HFFc6 (cell line): ENCODE results near the gene SLC2A13. TPM values are rescaled to one million over a fixed set of nuclear protein-coding genes. Genes with fewer than 3 reads are reported as not detected.
"Not testable (repeated sequence)": the region's sequence is repeated elsewhere in the genome, so short reads cannot be mapped to it uniquely, and the experiment has no call there.

Experiments used
- DNase-seq: peaks from one replicate; pipeline ENCODE4 v3.0.0-alpha.2; 2018
- H3K27ac Mint-ChIP-seq: 2 replicates; pipeline ENCODE4 v1.8.0; 2020; ENCODE audit warnings: mild to moderate bottlenecking, mixed read lengths
- H3K27me3 Mint-ChIP-seq: 2 replicates; pipeline ENCODE4 v1.8.0; 2021; ENCODE audit warnings: mild to moderate bottlenecking, moderate library complexity, mixed read lengths; ENCODE audit not compliant: insufficient read depth
- H3K36me3 Mint-ChIP-seq: 2 replicates; pipeline ENCODE4 v1.8.0; 2021; ENCODE audit warnings: low read depth, mixed read lengths
- H3K4me1 Mint-ChIP-seq: 2 replicates; pipeline ENCODE4 v1.8.0; 2020; ENCODE audit warnings: low read depth, mixed read lengths
- H3K4me3 Mint-ChIP-seq: 2 replicates; pipeline ENCODE4 v1.8.0; 2020; ENCODE audit warnings: mild to moderate bottlenecking, moderate library complexity, mixed read lengths
- H3K9me3 Mint-ChIP-seq: 2 replicates; pipeline ENCODE4 v1.8.0; 2020; ENCODE audit warnings: mild to moderate bottlenecking, mixed read lengths
- total RNA-seq, 6 experiments: library from RNA; stranded (reverse); fragmentation: NEBNext Ultra II Directional; extraction: Animal tissue kit (Norgen Biotek cat#: 25700); gene quantifications; 2 replicates in 1 of 6; 3 replicates in 5 of 6; pipeline ENCODE4 v1.2.3, GENCODE V29; 2021
- TF ChIP-seq, protein P1 (sequence below): fragments of 200-600 bp; sonication (generic); IDR thresholded peaks from 2 replicates; pipeline ENCODE4 v1.5.0; 2021; ENCODE audit warnings: antibody characterized with exemption, mild to moderate bottlenecking

SLC2A13 gene
- total RNA-seq, 6 experiments from 2014 or later, result 2.3 to 3.3 (median 2.9) TPM

DNA sequence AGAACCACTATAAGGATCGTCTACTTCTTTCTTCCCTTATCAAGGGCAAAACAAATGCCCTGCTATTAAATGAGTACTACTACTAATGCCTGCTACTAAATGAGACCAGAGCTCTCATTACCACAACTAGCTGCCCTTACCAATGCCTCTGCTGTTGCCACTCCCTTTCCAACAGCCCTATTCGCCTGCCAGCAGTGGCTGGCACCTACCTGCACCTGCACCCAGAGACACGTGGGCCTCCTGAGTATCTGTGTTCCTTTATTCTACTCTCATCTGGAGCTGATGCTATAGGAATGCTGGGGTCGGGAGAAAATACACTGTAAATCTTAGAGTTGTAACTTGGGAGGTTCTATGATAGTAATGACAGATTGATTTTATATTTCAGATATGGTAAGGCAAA, 174.7 kb downstream of the SLC2A13 start:
- no peak for DNase-seq
- no peak overlapping the region for H3K27ac Mint-ChIP-seq
- H3K4me1 Mint-ChIP-seq, result no peaks in the 10 kb centered on the region
- H3K4me3 Mint-ChIP-seq, result no peak overlapping the region
- H3K36me3 Mint-ChIP-seq, result peaks cover 5% of the 10 kb centered on the region; the same call in 1 of the 2 replicates
- TF ChIP-seq, protein P1, sequence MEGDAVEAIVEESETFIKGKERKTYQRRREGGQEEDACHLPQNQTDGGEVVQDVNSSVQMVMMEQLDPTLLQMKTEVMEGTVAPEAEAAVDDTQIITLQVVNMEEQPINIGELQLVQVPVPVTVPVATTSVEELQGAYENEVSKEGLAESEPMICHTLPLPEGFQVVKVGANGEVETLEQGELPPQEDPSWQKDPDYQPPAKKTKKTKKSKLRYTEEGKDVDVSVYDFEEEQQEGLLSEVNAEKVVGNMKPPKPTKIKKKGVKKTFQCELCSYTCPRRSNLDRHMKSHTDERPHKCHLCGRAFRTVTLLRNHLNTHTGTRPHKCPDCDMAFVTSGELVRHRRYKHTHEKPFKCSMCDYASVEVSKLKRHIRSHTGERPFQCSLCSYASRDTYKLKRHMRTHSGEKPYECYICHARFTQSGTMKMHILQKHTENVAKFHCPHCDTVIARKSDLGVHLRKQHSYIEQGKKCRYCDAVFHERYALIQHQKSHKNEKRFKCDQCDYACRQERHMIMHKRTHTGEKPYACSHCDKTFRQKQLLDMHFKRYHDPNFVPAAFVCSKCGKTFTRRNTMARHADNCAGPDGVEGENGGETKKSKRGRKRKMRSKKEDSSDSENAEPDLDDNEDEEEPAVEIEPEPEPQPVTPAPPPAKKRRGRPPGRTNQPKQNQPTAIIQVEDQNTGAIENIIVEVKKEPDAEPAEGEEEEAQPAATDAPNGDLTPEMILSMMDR, result no peak
- H3K9me3 Mint-ChIP-seq, result peaks cover 36% of the 10 kb centered on the region
- H3K27me3 Mint-ChIP-seq, result no peaks in the 10 kb centered on the region

DNA sequence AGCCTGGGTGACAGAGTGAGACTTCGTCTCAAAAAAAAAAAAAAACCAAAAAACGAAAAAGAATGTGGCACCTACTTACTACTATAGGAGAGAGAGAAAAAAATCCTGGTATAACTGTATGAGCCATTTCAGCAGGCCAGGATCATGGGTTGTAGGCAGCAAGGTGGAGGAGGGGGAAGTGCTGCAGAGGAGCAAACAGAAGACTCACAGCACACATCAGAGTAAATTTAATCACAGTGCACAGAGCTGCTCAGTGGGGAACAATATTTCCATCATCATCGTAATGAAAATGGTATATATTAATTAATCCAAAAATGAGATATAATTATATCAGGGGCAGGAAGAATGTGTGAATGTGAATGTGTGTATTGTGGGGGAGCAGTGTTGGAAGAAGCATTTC, 175.8 kb downstream of the SLC2A13 start:
- no peak overlapping the region for H3K4me3 Mint-ChIP-seq
- no peaks in the 10 kb centered on the region for H3K27me3 Mint-ChIP-seq
- peaks cover 5% of the 10 kb centered on the region; the same call in 1 of the 2 replicates for H3K36me3 Mint-ChIP-seq
- H3K4me1 Mint-ChIP-seq, result no peaks in the 10 kb centered on the region
- H3K9me3 Mint-ChIP-seq, result peaks cover 35% of the 10 kb centered on the region
- no peak overlapping the region for H3K27ac Mint-ChIP-seq
- TF ChIP-seq, protein P1, result no peak
- DNase-seq, result no peak

GRCh38 chr12:39928181-39928899, 177.5 kb downstream of the SLC2A13 start:
- no peak for DNase-seq
- no peaks in the 10 kb centered on the region for H3K27me3 Mint-ChIP-seq
- H3K27ac Mint-ChIP-seq, result no peak overlapping the region
- peaks cover 5% of the 10 kb centered on the region; the same call in 1 of the 2 replicates for H3K36me3 Mint-ChIP-seq
- TF ChIP-seq, protein P1, result no peak
- H3K4me3 Mint-ChIP-seq, result no peak overlapping the region
- H3K4me1 Mint-ChIP-seq, result no peaks in the 10 kb centered on the region
- peaks cover 31% of the 10 kb centered on the region for H3K9me3 Mint-ChIP-seq

- Mint-ChIP-seq H3K9me3 (peaks cover 13% of the 10 kb centered on the region), H3K27me3 (no peaks in the 10 kb centered on the region), H3K36me3 (no peaks in the 10 kb centered on the region), H3K27ac (no peak overlapping the region), H3K4me3 (no peak overlapping the region), H3K4me1 (no peaks in the 10 kb centered on the region)
- TF ChIP-seq, protein P1, result no peak
- no peak for DNase-seq
Measured at GRCh38 chr12:39923364-39923763, 182.5 kb downstream of the SLC2A13 start.

GRCh38 chr12:39922598-39922997, 183.3 kb downstream of the SLC2A13 start:
- H3K4me3 Mint-ChIP-seq, H3K27me3 Mint-ChIP-seq, H3K36me3 Mint-ChIP-seq, DNase-seq, H3K4me1 Mint-ChIP-seq, H3K27ac Mint-ChIP-seq: not testable (repeated sequence)
- peaks cover 20% of the 10 kb centered on the region for H3K9me3 Mint-ChIP-seq

DNA sequence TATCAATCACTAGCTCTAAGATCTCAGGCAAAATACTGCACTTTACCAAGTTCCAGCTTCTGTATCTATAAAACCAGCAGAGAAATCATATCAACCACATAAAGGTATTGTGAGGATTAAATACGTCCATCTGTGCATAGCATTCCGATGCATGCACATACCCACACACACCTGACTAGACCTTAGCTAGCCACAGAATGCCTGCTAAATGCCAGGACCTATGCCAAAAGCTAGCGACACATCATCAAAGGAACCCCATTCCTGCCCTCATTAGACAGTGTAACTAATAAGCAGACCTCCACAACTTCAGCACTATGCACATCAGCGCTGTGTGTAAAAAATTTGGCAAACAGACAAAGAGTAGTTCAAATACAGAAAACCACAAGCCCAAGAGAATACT, 185.2 kb downstream of the SLC2A13 start:
- Mint-ChIP-seq H3K9me3 (peaks cover 30% of the 10 kb centered on the region), H3K4me3 (no peak overlapping the region), H3K27me3 (no peaks in the 10 kb centered on the region), H3K27ac (no peak overlapping the region), H3K4me1 (no peaks in the 10 kb centered on the region), H3K36me3 (peaks cover 4% of the 10 kb centered on the region; the same call in 1 of the 2 replicates)
- TF ChIP-seq, protein P1, result no peak
- DNase-seq, result no peak
